T1000 (cell line): Measurements from ENCODE around the gene CCDC24.

Experiments used
- DNase-seq: peaks from one replicate; lab custom pipeline; 2025; ENCODE audit warnings: mixed read lengths; lab: John Stamatoyannopoulos, UW

Gene CCDC24

GRCh38 chr1:43999455-43999854 is 8.1 kb downstream of the CCDC24 start:
- no peak for DNase-seq

GRCh38 chr1:44000122-44000665 is 8.8 kb downstream of the CCDC24 start:
- DNase-seq, result no peak

GRCh38 chr1:44002165-44002564 is 10.8 kb downstream of the CCDC24 start:
- no peak for DNase-seq

- DNase-seq, result no peak
These were observed 11.3 kb downstream of the CCDC24 start for GRCh38 chr1:44002606-44003157.

- no peak for DNase-seq
These were observed 16.9 kb downstream of the CCDC24 start for GRCh38 chr1:44008259-44008658.

GRCh38 chr1:44010935-44011471 is 19.6 kb downstream of the CCDC24 start:
- DNase-seq, result no peak

GRCh38 chr1:44012404-44012803 is 21.0 kb downstream of the CCDC24 start:
- no peak for DNase-seq

GRCh38 chr1:44012941-44013609 is 21.7 kb downstream of the CCDC24 start:
- no peak for DNase-seq

GRCh38 chr1:44013949-44014348 is 22.6 kb downstream of the CCDC24 start:
- DNase-seq, result no peak

- no peak for DNase-seq
These were observed 23.1 kb downstream of the CCDC24 start for GRCh38 chr1:44014365-44015104.

GRCh38 chr1:44015206-44015605 is 23.8 kb downstream of the CCDC24 start:
- DNase-seq, result no peak

GRCh38 chr1:44016041-44016889 is 24.9 kb downstream of the CCDC24 start:
- no peak for DNase-seq

GRCh38 chr1:44016890-44017400 is 25.5 kb downstream of the CCDC24 start:
- DNase-seq, result no peak

GRCh38 chr1:44019466-44019948 is 28.1 kb downstream of the CCDC24 start:
- DNase-seq, result no peak

GRCh38 chr1:44020464-44020863 is 29.1 kb downstream of the CCDC24 start:
- no peak for DNase-seq

GRCh38 chr1:44021156-44021555 is 29.8 kb downstream of the CCDC24 start:
- no peak for DNase-seq

- DNase-seq, result no peak
These were observed 30.4 kb downstream of the CCDC24 start for GRCh38 chr1:44021581-44022321.

- DNase-seq, result no peak
These were observed 32.9 kb downstream of the CCDC24 start for GRCh38 chr1:44024031-44024902.

- no peak for DNase-seq
These were observed 33.6 kb downstream of the CCDC24 start for GRCh38 chr1:44024903-44025525.
